Mesendoderm (in vitro differentiated cells): ENCODE data around the gene IFIT3.
A peak's percentile ranks its signal among the peaks of the same experiment; 100 is the strongest.

Experiments used
- DNase-seq: peaks from one replicate; pipeline ENCODE4 v3.0.0; 2013
- H2AK5ac ChIP-seq: 2 replicates; pipeline ENCODE4 v1.6.1; 2013; ENCODE audit warnings: low read length, inconsistent platforms
- H2BK120ac ChIP-seq: 2 replicates; pipeline ENCODE4 v1.6.1; 2013; ENCODE audit warnings: low read depth, mild to moderate bottlenecking, low read length, moderate library complexity, mixed read lengths
- H2BK15ac ChIP-seq: replicated peaks from 2 replicates; pipeline ENCODE4 v1.6.1; 2013; ENCODE audit warnings: low read depth, mild to moderate bottlenecking, moderate library complexity
- H2BK5ac ChIP-seq: 2 replicates; pipeline ENCODE4 v1.6.1; 2013; ENCODE audit warnings: low read length, inconsistent platforms
- H3K18ac ChIP-seq: 2 replicates; pipeline ENCODE4 v1.6.1; 2013; ENCODE audit warnings: mild to moderate bottlenecking, low read length, mixed read lengths
- H3K23ac ChIP-seq: one replicate; pipeline ENCODE4 v1.6.1; 2013; ENCODE audit warnings: low read length
- H3K27ac ChIP-seq: 2 replicates; pipeline ENCODE4 v1.5.1; 2013; ENCODE audit warnings: low read depth, mild to moderate bottlenecking, inconsistent platforms, low read length, moderate library complexity
- H3K27me3 ChIP-seq: 2 replicates; pipeline ENCODE4 v1.6.1; 2013; ENCODE audit warnings: low read length, control low read depth, mild to moderate bottlenecking, inconsistent platforms; ENCODE audit not compliant: insufficient read depth, poor library complexity
- H3K36me3 ChIP-seq: 2 replicates; pipeline ENCODE4 v1.6.1; 2013; ENCODE audit warnings: low read length, inconsistent platforms; ENCODE audit not compliant: control insufficient read depth, insufficient read depth
- H3K4ac ChIP-seq: one replicate; pipeline ENCODE4 v1.6.1; 2013; ENCODE audit warnings: low read depth, mild to moderate bottlenecking, low read length, moderate library complexity
- H3K4me1 ChIP-seq: 2 replicates; pipeline ENCODE4 v1.6.1; 2013; ENCODE audit warnings: low read depth, low read length, inconsistent platforms; ENCODE audit not compliant: control insufficient read depth
- H3K4me2 ChIP-seq: 2 replicates; pipeline ENCODE4 v1.6.1; 2013; ENCODE audit warnings: low read length
- H3K4me3 ChIP-seq: 2 replicates; pipeline ENCODE4 v1.5.1; 2013; ENCODE audit warnings: mild to moderate bottlenecking, low read length
- H3K56ac ChIP-seq: one replicate; pipeline ENCODE4 v1.6.1; 2013; ENCODE audit warnings: low read length
- H3K79me1 ChIP-seq: 2 replicates; pipeline ENCODE4 v1.6.1; 2013; ENCODE audit warnings: low read length, inconsistent platforms
- H3K79me2 ChIP-seq: 2 replicates; pipeline ENCODE4 v1.6.1; 2013; ENCODE audit warnings: mild to moderate bottlenecking, low read length; ENCODE audit not compliant: control insufficient read depth, insufficient read depth
- H3K9ac ChIP-seq: 2 replicates; pipeline ENCODE4 v1.6.1; 2013; ENCODE audit warnings: low read length, inconsistent platforms
- H4K5ac ChIP-seq: one replicate; pipeline ENCODE4 v1.6.1; 2013; ENCODE audit warnings: low read length
- H4K8ac ChIP-seq: one replicate; pipeline ENCODE4 v1.6.1; 2013; ENCODE audit warnings: low read depth, mild to moderate bottlenecking, control low read depth, low read length, moderate library complexity
- WGBS: extraction: QIAGEN DNeasy Blood & Tissue Kit; methylation state at CpG from one replicate; pipeline ENCODE4 v1.1.7; 2013; ENCODE audit warnings: low lambda C conversion rate, missing lambda C conversion rate; ENCODE audit not compliant: insufficient coverage; ENCODE audit errors: extremely low coverage; 5-methylcytosine and 5-hydroxymethylcytosine counted together

The IFIT3 gene

DNA sequence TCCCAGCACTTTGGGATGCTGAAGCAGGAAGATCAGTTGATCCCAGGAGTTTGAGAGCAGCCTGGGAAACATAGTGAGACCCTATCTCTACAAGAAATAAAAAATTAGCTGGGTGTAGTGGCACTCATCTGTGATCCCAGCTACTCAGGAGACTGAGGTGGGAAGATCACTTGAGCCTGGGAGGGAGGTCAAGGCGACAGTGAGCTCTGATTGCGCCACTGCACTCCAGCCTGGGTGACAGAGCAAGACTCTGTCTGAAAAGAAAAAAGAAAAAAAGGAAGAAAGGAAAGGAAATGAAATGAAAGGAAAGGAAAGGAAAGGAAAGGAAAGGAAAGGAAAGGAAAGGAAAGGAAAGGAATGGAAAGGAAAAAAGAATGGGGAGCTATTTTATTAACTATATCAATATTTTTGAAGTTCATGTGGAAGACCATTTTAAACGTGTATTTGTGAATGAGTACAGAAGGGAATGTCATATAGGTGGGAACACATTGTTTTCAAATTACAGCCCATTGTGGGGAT, 33.0 kb upstream of the IFIT3 start:
- H3K79me1 ChIP-seq: no peaks in the 10 kb centered on the region
- H3K4me2 ChIP-seq: no peak overlapping the region
- no peak overlapping the region for H2AK5ac ChIP-seq
- H3K79me2 ChIP-seq: no peaks in the 10 kb centered on the region
- H3K27me3 ChIP-seq: no peaks in the 10 kb centered on the region
- H4K5ac ChIP-seq: no peak overlapping the region
- no peak overlapping the region for H2BK120ac ChIP-seq
- no peak overlapping the region for H4K8ac ChIP-seq
- DNase-seq: no peak
- H2BK5ac ChIP-seq: no peak overlapping the region
- no peaks in the 10 kb centered on the region for H3K4me1 ChIP-seq
- WGBS: no CpG with 5 or more reads among the region's 3 CpGs
- no peak overlapping the region for H3K18ac ChIP-seq
- no peak overlapping the region for H3K9ac ChIP-seq
- no peak overlapping the region for H2BK15ac ChIP-seq
- H3K23ac ChIP-seq: no peak overlapping the region
- H3K4me3 ChIP-seq: no peak overlapping the region
- peaks cover 2% of the 10 kb centered on the region for H3K36me3 ChIP-seq
- H3K4ac ChIP-seq: no peak overlapping the region
- H3K27ac ChIP-seq: peak overlapping the region; percentile 3
- H3K56ac ChIP-seq: no peak overlapping the region

DNA sequence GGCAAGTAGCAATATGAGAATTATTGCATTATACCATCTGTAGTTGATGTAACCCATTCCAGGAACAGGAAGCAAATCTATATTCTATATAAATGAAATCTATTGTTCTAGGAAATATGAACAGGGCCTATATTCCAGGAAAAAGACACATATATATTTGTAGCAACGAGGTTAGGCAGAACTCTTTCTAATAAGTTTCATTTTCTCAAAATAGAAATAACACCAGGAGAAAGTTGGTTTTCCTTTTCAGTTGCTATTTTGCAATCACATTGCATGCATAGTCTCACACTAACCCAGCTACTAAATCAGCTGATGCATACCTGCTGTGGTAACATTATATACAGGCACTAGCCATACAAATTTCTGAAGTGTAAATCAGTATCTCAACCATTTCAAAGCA, 32.2 kb upstream of the IFIT3 start:
- H3K27ac ChIP-seq: no peak overlapping the region
- no peak overlapping the region for H3K4me3 ChIP-seq
- no peak overlapping the region for H3K4ac ChIP-seq
- H3K9ac ChIP-seq: no peak overlapping the region
- H4K5ac ChIP-seq: no peak overlapping the region
- H2AK5ac ChIP-seq: no peak overlapping the region
- no CpG with 5 or more reads among the region's 1 CpG for WGBS
- no peaks in the 10 kb centered on the region for H3K79me2 ChIP-seq
- H3K56ac ChIP-seq: no peak overlapping the region
- H3K79me1 ChIP-seq: no peaks in the 10 kb centered on the region
- H3K23ac ChIP-seq: no peak overlapping the region
- H3K4me2 ChIP-seq: no peak overlapping the region
- no peaks in the 10 kb centered on the region for H3K4me1 ChIP-seq
- H4K8ac ChIP-seq: no peak overlapping the region
- H3K27me3 ChIP-seq: no peaks in the 10 kb centered on the region
- no peak overlapping the region for H3K18ac ChIP-seq
- H2BK120ac ChIP-seq: no peak overlapping the region
- no peak overlapping the region for H2BK5ac ChIP-seq
- peaks cover 2% of the 10 kb centered on the region for H3K36me3 ChIP-seq
- no peak overlapping the region for H2BK15ac ChIP-seq
- no peak for DNase-seq

DNA sequence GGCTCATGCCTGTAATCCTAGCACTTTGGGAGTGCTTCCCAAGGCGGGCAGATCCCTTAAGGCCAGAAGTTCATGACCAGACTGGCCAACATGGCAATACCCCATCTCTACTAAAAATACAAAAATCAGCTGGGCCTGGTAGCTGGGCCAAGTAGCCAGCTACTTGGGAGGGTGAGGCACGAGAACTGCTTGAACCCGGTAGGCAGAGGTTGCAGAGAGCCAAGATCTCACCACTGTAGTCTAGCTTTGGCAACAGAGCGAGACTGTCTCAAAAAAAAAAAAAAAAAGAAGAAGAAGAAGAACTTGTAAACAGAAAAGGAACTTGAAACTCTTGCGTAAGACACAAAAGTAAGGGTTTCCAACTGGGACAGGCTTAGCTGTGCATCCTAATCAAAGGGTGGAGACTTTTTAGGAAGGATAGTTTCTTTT, 31.6 kb upstream of the IFIT3 start:
- Histone ChIP-seq H3K79me2 (no peaks in the 10 kb centered on the region), H3K23ac (no peak overlapping the region), H3K36me3 (peaks cover 2% of the 10 kb centered on the region), H3K79me1 (no peaks in the 10 kb centered on the region), H3K9ac (no peak overlapping the region), H3K27me3 (no peaks in the 10 kb centered on the region), H3K27ac (no peak overlapping the region), H3K56ac (no peak overlapping the region), H3K4me2 (no peak overlapping the region), H3K4me1 (no peaks in the 10 kb centered on the region), H4K8ac (no peak overlapping the region), H2BK15ac (no peak overlapping the region), H2BK5ac (no peak overlapping the region), H2BK120ac (no peak overlapping the region), H3K18ac (peak overlapping the region; percentile 91), H3K4me3 (no peak overlapping the region), H2AK5ac (no peak overlapping the region), H4K5ac (no peak overlapping the region), H3K4ac (no peak overlapping the region)
- no peak for DNase-seq
- no CpG with 5 or more reads among the region's 5 CpGs for WGBS

DNA sequence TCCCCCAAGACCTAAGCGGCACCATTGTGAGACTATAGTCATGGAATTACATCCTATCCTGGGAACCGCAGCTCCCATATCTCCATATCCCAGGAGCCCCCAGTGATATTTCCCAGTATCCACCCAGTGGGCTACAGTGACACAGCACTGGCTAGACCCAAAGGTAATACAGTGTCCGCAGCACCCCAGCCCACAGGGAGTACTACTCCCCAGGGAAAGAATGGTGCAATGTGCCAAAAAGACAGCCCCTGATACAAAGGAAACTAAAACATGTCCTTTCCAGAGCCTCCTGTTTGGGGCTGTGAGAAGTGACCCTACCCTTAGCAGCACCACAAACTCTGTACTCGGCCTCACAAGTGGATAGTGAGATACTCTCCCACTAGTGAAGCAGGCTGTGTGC, 30.4 kb upstream of the IFIT3 start:
- H4K5ac ChIP-seq: no peak overlapping the region
- H3K9ac ChIP-seq: no peak overlapping the region
- H3K79me2 ChIP-seq: no peaks in the 10 kb centered on the region
- no peak overlapping the region for H2AK5ac ChIP-seq
- no peaks in the 10 kb centered on the region for H3K79me1 ChIP-seq
- H3K27ac ChIP-seq: no peak overlapping the region
- H3K18ac ChIP-seq: no peak overlapping the region
- H3K36me3 ChIP-seq: peaks cover 2% of the 10 kb centered on the region
- WGBS: no CpG with 5 or more reads among the region's 4 CpGs
- H3K27me3 ChIP-seq: no peaks in the 10 kb centered on the region
- no peak overlapping the region for H3K23ac ChIP-seq
- no peaks in the 10 kb centered on the region for H3K4me1 ChIP-seq
- H3K4me3 ChIP-seq: no peak overlapping the region
- H3K56ac ChIP-seq: no peak overlapping the region
- no peak overlapping the region for H4K8ac ChIP-seq
- no peak overlapping the region for H3K4me2 ChIP-seq
- H3K4ac ChIP-seq: no peak overlapping the region
- H2BK15ac ChIP-seq: no peak overlapping the region
- H2BK120ac ChIP-seq: no peak overlapping the region
- peak; percentile 52 for DNase-seq
- no peak overlapping the region for H2BK5ac ChIP-seq

DNA sequence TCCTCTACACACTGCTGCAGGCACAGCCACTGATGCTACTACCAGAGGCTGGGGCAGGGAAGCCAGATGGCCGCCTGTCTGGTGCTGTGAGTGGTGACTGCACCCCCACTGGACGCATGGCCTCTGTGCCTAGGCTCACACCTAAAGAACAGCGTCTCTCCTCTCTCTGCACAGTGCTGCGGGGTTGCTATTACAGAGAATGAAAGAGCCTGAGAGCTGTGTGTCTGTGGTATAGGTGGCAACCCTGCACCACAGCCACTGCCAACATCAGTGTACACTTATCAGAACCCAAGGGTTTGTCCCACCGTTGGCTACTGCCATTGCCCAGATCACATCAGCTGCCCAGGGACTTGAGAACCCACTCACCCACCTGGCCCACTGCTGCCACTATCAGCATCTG, 30.0 kb upstream of the IFIT3 start:
- H3K4me3 ChIP-seq: no peak overlapping the region
- no CpG with 5 or more reads among the region's 5 CpGs for WGBS
- H3K27me3 ChIP-seq: no peaks in the 10 kb centered on the region
- no peak overlapping the region for H4K5ac ChIP-seq
- H3K79me2 ChIP-seq: no peaks in the 10 kb centered on the region
- H2BK120ac ChIP-seq: no peak overlapping the region
- H3K18ac ChIP-seq: no peak overlapping the region
- H3K4ac ChIP-seq: no peak overlapping the region
- H2AK5ac ChIP-seq: no peak overlapping the region
- H3K56ac ChIP-seq: no peak overlapping the region
- H4K8ac ChIP-seq: no peak overlapping the region
- no peaks in the 10 kb centered on the region for H3K36me3 ChIP-seq
- H3K4me2 ChIP-seq: no peak overlapping the region
- no peak for DNase-seq
- H3K27ac ChIP-seq: no peak overlapping the region
- H3K9ac ChIP-seq: no peak overlapping the region
- H2BK5ac ChIP-seq: no peak overlapping the region
- no peaks in the 10 kb centered on the region for H3K4me1 ChIP-seq
- H2BK15ac ChIP-seq: no peak overlapping the region
- H3K23ac ChIP-seq: no peak overlapping the region
- no peaks in the 10 kb centered on the region for H3K79me1 ChIP-seq

DNA sequence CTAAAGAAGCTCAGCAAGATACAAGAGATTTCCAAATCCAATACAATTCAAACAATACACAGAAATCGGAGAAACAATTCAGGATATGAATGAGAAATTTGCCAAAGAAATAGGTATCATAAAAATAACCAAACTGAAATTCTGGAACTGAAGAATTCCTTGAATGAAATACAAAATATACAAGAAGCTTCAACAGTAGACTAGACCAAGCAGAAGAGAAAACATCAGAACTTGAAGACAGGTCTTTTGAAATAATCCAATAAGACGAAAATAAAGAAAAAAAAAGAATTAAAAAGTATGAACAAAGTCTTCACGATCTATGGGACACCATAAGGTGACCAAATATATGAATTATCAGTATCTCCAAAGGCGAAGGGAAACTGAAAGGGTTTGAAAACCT, 28.8 kb upstream of the IFIT3 start:
- no peak overlapping the region for H3K18ac ChIP-seq
- WGBS: no CpG with 5 or more reads among the region's 4 CpGs
- no peaks in the 10 kb centered on the region for H3K4me1 ChIP-seq

More for the DNA sequence above, 28.8 kb upstream of the IFIT3 start:
- Histone ChIP-seq H4K8ac (no peak overlapping the region), H3K79me2 (no peaks in the 10 kb centered on the region), H3K4me2 (no peak overlapping the region), H2BK5ac (no peak overlapping the region), H3K23ac (no peak overlapping the region), H2BK15ac (no peak overlapping the region), H3K27me3 (no peaks in the 10 kb centered on the region), H3K9ac (no peak overlapping the region), H3K4ac (no peak overlapping the region), H3K4me3 (no peak overlapping the region), H3K79me1 (no peaks in the 10 kb centered on the region), H4K5ac (no peak overlapping the region), H2AK5ac (no peak overlapping the region), H3K27ac (no peak overlapping the region), H3K56ac (no peak overlapping the region), H3K36me3 (no peaks in the 10 kb centered on the region), H2BK120ac (no peak overlapping the region)
- DNase-seq: no peak
